Middle frontal gyrus (tissue), 1 donor: ENCODE data around the gene MAP1B.

ENCODE experiments used
- DNase-seq: peaks from one replicate; pipeline ENCODE4 v3.0.0-alpha.2; 2015; ENCODE audit warnings: low spot score; ENCODE audit errors: extremely low spot score

The MAP1B gene

GRCh38 chr5:72130351-72130761 lies 23.1 kb downstream of the MAP1B start:
- DNase-seq = no peak

DNA sequence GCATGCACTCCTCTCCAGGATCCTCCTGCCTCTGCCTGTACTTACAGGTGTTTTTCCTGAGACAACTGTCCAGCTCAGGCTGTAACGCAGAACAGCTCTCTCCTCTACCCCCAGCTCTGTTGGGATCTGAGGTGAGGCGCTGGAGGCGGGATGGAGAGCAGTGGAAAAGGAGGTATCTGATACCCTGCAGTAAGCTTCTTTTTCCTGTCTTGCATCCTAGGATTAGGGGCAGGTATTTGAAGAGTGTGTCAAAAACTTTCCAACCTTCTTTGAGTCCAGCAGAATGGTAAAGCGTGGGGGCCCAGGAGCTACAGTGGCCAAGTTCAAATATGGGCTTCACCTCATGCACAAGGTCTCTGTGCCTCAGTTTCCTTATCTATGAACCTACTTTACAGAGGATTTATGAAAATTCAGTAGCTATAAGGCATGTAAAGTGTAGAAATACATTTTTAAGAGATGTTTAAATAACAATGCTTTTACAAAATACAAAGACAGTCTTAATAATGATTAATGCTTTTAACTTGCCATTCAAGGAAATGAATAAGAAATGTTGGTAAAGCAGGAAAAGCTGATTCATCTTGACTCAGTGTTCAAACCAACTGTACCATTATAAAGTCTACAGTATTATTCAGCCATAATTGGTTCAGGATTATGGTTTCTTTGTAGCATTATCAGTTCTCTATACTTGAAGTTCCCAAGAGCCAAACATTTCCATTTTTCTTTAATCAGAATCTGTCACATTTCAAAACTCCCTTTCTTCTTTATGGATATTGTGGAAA lies 26.1 kb downstream of the MAP1B start:
- DNase-seq = no peak

DNA sequence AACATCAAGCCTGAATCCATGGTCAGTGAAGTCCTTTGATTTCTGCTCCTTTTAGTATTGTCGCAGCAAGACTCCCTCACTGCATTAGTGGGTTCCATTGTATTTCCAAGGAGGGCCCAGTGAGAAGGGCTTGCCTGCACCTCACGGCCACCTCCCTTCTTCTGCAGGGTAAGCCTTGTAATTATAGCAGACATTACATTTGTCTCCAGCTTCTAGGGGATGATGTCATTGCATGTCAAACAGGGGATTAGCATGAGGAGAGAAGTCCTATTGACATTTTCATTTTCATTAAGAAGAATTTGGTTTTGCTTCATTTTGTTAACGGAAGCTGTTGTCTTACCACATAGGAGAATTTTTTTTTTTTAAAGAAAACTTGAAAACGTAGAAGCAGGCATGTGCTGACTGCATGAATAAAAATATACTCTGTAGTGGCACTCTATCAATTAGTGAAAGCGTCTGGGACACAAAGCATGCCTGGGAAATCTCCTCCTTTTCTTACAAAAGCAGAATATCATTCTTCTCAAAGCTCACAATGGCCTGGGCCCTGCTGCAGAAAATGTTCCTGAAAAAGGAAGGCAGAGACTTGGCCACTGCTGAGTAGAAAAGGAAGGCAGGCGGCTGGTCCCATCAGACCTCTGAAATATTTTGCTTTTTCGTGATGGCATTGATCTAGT lies 27.1 kb downstream of the MAP1B start:
- no peak for DNase-seq

DNA sequence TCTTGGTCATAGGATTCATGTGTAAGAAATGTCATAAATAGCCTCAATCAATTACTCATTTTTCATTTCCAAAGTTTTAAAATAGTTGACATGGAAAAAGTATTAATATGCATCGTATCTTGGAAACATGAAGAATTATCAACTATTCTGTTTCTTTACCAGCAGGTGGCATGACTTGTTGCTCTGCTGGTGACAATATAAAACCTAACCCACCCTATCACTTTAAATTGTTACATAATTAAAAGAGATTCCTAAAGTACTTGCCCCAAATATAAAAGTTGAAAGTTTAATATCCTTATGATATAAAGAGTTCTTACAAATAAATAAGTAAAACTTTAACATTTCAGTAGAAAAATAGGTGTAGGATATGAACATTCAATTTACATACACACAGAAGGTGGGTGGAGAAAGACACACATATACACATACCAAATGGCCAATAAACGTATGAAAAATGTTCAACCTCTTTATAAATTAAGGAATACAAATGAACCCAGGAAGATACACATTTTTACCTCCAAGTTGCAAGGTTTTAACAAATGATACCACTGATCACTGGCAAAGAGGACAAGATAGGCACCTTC lies 30.6 kb downstream of the MAP1B start:
- no peak for DNase-seq

GRCh38 chr5:72138943-72139521 lies 31.8 kb downstream of the MAP1B start:
- DNase-seq = no peak

DNA sequence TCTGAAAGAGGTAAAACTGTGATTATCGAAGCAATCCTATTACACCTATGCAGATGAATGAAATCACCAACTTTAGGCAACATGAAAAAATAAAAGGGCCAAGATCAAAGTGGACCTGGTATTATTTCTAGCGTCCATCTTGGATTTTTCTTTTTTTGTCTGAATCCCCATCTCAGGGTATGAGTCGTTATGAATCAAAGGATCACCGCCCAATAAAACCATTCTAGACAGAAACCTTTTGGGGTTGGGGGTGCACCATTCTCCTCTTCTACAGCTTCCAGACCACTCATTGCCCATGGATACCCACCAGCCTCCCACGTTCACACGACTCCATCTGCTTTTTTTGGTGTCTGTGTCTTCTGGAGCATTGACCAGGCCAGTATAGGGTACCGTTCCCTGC lies 33.4 kb downstream of the MAP1B start:
- no peak for DNase-seq

- no peak for DNase-seq
Observed at GRCh38 chr5:72141440-72142355, 34.4 kb downstream of the MAP1B start.

DNA sequence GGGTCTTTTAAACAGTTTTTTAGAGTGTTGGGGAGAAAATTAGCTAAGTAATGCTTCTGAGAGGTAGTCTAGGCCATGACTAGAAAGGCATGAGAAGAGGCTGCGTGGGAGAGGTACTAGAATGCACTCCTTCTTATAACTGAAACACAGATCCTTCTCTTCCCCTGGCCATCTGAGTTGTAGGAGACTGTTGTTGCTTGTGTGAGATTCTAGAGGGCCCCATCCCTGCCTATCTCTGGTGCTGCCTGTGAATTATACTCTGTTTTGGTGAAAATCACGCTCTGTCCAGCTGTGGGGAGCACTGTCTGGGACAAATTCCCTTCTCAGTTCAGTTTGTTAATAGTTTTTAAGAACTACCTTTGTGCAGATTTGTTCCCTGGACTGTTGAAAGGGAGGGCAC lies 37.5 kb downstream of the MAP1B start:
- no peak for DNase-seq

GRCh38 chr5:72145348-72145747 lies 38.1 kb downstream of the MAP1B start:
- no peak for DNase-seq

DNA sequence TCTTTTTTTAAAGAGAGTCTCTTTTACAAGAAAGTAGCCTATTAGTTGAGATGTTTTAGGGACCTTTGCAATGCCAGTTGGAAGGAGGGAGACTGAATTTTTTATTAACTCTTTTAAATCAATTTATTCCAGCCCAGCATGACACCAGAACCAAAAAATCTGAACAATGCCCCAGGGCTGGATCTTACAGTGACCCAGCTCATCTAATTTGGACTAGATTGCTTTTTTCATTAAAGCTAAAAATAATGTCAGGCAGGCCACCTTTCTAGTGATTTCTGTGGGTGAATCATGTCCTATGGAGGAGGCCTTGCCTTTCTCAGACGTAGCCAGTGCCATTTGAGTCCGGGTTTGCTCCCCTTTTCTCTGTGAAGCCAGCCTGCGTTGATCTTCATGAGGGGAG lies 38.8 kb downstream of the MAP1B start:
- DNase-seq = no peak

DNA sequence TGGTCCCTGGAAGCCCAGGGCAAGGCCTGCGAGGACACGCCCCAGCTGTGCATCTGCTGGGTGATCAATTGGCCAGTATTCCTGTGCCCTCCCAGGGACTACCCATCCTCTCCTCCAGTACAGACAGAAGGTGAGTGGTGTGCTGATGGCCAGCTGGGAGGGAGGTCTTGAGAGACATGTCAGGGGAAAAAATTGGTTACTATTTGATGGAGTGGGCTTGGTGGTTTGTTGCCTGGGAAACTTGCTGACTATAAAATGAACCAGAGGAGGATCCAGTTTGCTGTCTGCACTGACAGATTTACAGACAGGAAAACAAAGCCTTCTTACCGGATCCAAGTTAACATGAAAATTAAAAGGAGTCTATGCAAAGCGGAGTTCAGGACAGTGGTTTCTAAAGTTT lies 40.3 kb downstream of the MAP1B start:
- DNase-seq = no peak

GRCh38 chr5:72149742-72150141 lies 42.5 kb downstream of the MAP1B start:
- DNase-seq = no peak

DNA sequence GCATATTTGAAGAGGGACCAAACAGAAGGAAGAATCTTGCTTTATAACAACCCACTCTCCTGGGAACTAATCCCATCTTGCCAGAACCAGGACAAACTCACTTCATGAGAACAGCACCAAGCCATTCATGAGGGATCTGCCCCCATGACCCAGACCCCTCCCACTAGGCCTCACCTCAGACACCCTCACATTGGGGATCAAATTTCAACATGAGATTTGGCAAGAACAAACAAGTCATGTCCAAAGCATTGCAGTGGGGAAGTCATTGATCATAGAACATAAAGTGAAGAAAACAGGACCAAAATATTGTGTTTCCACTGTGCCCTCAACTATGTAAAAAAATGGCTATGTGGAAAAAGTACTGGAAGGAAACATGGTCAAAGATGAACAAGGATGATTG lies 43.9 kb downstream of the MAP1B start:
- no peak for DNase-seq

DNA sequence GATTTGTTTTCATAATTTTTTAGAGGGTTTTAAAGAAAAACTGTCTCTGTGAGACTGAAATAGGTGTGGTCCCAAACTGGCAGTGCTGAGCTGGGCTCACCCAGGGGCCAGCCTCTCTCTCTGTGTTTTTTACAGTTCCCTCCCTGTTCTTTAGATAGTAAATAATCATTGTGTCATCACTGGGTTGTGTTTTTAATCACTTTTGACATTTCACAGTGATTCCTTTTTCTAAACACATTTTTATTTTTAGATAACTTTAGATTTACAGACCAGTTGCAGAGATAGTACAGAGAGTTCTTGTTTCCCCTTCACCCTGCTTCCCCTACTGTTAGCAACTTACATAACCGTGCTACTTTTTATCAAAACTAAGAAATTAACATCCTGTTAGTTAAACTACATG lies 44.4 kb downstream of the MAP1B start:
- no peak for DNase-seq

DNA sequence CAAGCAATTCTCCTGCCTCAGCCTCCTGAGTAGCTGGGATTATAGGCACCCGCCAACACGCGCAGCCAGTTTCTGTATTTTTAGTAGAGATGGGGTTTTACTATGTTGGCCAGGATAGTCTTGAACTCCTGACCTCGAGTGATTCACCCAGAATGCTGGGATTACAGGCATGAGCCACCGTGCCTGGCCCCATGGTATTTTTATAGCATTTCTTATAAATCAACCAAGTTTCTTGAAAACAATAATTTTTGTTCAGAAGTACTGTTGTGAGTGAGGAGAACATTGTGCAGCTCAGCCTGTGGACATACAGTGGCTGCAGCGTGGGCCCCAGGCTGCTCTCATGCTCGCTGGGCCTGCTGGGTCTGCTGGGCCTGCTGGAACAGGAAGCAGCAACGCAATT lies 45.3 kb downstream of the MAP1B start:
- no peak for DNase-seq

- DNase-seq = no peak
Observed at GRCh38 chr5:72153551-72153950, 46.3 kb downstream of the MAP1B start.

- no peak for DNase-seq
Observed at GRCh38 chr5:72154076-72154756, 46.9 kb downstream of the MAP1B start.

DNA sequence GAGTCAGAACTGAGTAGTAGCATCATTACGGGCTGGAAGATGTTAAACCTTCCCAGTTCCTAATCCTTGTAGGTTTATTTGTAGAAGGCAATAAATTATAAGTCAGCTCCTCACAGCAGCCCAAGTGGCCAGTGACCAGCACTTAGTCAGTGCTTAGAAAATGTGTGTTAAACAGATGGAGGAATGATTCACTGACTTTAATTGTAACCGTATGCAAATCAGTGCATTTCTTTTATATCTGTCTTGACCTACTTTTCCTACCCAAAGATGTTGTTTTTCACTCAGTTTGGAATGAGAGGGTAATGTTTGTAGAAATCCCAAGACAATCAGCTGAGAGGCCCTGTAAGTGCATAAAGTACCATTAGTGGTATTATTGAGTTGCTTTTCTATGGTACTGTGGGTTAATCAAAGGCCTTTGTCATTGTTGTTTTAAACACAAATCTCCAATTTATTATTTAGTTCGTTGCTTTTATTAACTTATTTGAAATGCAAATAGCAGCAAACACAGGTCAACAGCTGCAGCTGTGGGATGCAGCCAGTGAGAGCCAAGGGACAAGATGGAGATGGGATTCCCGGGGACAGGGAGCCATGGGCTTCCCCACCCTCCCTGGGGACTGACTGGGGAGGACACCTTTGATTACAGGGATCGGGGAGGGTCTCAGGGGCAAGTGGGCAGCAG lies 49.8 kb downstream of the MAP1B start:
- no peak for DNase-seq

- no peak for DNase-seq
Observed at GRCh38 chr5:72157625-72157962, 50.3 kb downstream of the MAP1B start.

GRCh38 chr5:72159501-72159911 lies 52.2 kb downstream of the MAP1B start:
- DNase-seq = no peak
